H1 (cell line): ENCODE data around the gene PTHLH. TPM values are rescaled to one million over a fixed set of nuclear protein-coding genes. Genes with fewer than 3 reads are reported as not detected.

Experiments
- BCL11A ChIP-seq, 2 experiments: IDR thresholded peaks; one replicate each; pipeline ENCODE4 v1.6.1; 2011; ENCODE audit warnings: low read depth in 2 of 2, low read length in 2 of 2, mild to moderate bottlenecking in 2 of 2
- CHD1 ChIP-seq: IDR thresholded peaks from 2 replicates; pipeline ENCODE4 v1.6.1; 2012; ENCODE audit warnings: low read depth, low read length, improper control_type of control experiment
- HDAC2 ChIP-seq, 2 experiments: fragments of 300-600 bp in 1 of 2; sonication (generic) in 1 of 2; IDR thresholded peaks; 2 replicates each; pipeline ENCODE4 v1.6.1; 2011 to 2012; ENCODE audit warnings: low read depth in 2 of 2, low read length in 2 of 2, mild to moderate bottlenecking in 2 of 2, moderate library complexity in 2 of 2, borderline replicate concordance in 1 of 2, inconsistent platforms in 1 of 2
- POLR2A ChIP-seq, 2 experiments: IDR thresholded peaks; 1 replicate in 1 of 2; 2 replicates in 1 of 2; pipeline ENCODE4 v1.6.1; 2011; ENCODE audit warnings: low read depth in 2 of 2, low read length in 2 of 2, mild to moderate bottlenecking in 2 of 2; ENCODE audit errors: control extremely low read depth in 1 of 2
- POU5F1 ChIP-seq: IDR thresholded peaks from 2 replicates; pipeline ENCODE4 v1.6.1; 2011; ENCODE audit warnings: low read depth, mild to moderate bottlenecking, low read length, moderate library complexity
- RXRA ChIP-seq: IDR thresholded peaks from 2 replicates; pipeline ENCODE4 v1.6.1; 2011; ENCODE audit warnings: low read depth, mild to moderate bottlenecking, low read length, moderate library complexity; ENCODE audit not compliant: insufficient read depth
- SIRT6 ChIP-seq: IDR thresholded peaks from one replicate; pipeline ENCODE4 v1.7.1; 2012; ENCODE audit warnings: low read length, inconsistent platforms
- SUZ12 ChIP-seq: fragments of 200-600 bp; sonication (generic); IDR thresholded peaks from 2 replicates; pipeline ENCODE4 v1.6.1; 2012; ENCODE audit warnings: mild to moderate bottlenecking, inconsistent platforms, low read length, moderate library complexity, mixed read lengths
- polyA plus RNA-seq, 7 experiments: library from polyadenylated mRNA; depleted of rRNA in 3 of 7; stranded (reverse) in 5 of 7; unstranded in 2 of 7; fragments of >200 nt in 5 of 7; fragments of 200-250 nt in 2 of 7; gene quantifications; 1 replicate in 5 of 7; 2 replicates in 1 of 7; 4 replicates in 1 of 7; pipeline versions ENCODE4 v1.2.1 to v1.2.3, GENCODE V29; 2011 to 2013; ENCODE audit warnings: missing spikeins in 2 of 7, mixed read lengths in 2 of 7
- total RNA-seq: library from RNA; stranded (reverse); fragmentation: NEBNext Ultra II Directional; extraction: Animal tissue kit (Norgen Biotek cat#: 25700); gene quantifications from 2 replicates; pipeline ENCODE4 v1.2.1, GENCODE V29; 2021
- TF ChIP-seq, protein P1 (sequence below): IDR thresholded peaks from 2 replicates; pipeline ENCODE4 v1.6.1; 2012; ENCODE audit warnings: inconsistent platforms

The PTHLH gene
- total and polyA plus RNA-seq, 2 of the 8 experiments (the other 6 are each of a cell fraction or from before 2014, with no cell fraction given): 0.32 TPM; not detected in 1

DNA sequence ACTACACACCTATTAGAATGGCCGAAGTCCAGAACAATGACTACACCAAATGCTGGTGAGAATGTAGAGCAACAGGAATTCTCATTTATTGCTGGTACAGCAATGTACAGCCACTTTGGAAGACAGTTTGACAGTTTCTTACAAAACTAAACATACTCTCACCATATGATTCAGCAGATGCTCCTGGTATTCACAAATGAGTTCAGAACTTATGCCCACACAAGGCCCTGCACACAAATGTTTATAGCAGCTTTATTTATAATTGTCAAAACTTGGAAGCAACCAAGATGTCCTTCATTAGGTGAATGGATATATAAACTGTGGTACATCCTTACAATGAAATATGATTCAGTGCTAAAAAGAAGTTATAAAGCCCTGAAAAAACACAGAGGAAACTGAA lies 38.3 kb downstream of the PTHLH start (continued):
- TF ChIP-seq HDAC2 (IDR thresholded peaks at IDR 0.05; ENCODE audit: borderline replicate concordance in 1 of 2, low read depth in 2 of 2, low read length in 2 of 2): no peak
- TF ChIP-seq RXRA: no peak
- no peak for TF ChIP-seq SIRT6
- TF ChIP-seq SUZ12: no peak
- no peak for TF ChIP-seq BCL11A (IDR thresholded peaks at IDR 0.05; ENCODE audit: low read depth in 2 of 2, low read length in 2 of 2)
- no peak for TF ChIP-seq CHD1
- TF ChIP-seq, protein P1, sequence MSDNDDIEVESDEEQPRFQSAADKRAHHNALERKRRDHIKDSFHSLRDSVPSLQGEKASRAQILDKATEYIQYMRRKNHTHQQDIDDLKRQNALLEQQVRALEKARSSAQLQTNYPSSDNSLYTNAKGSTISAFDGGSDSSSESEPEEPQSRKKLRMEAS: no peak
- TF ChIP-seq POU5F1: no peak
- no peak for TF ChIP-seq POLR2A (IDR thresholded peaks at IDR 0.05; ENCODE audit: control extremely low read depth in 1 of 2, low read depth in 2 of 2, low read length in 2 of 2)
